Mucosa of gallbladder (tissue), 1 donor: Measurements from ENCODE around the gene GREB1L. TPM values are rescaled to one million over a fixed set of nuclear protein-coding genes. Genes with fewer than 3 reads are reported as not detected.
"Not testable (repeated sequence)": the region's sequence is repeated elsewhere in the genome, so short reads cannot be mapped to it uniquely, and the experiment has no call there.

ENCODE experiments used
- DNase-seq: peaks from one replicate; pipeline ENCODE4 v3.0.0-alpha.2; 2020; ENCODE audit warnings: low spot score
- total RNA-seq: library from RNA; stranded (reverse); gene quantifications from one replicate; pipeline ENCODE4 v1.2.1, GENCODE V29; 2021
- donor health status: DM: no; HTN: no; CAD: no.

GREB1L gene
- total RNA-seq, 1 donor from 2014 or later, result 0.40 TPM

DNA sequence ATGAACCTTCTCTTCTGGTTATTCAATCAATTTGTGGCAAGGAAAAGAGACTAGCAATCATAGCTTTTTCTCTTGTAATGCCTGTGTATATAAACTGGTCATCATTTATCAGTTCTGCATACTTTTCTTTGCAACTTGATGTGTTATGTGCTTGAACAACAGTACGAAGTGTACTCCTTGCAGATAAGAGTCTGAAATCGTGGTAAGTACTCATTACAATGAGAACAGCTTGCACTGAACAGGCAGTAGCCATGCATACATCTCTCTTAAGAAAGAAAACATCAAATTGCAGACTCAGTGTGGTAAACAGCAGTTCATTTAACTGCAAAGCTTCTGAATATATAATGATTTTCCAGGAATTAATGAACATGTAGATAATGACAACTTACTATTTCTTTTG is 64.3 kb downstream of the GREB1L start:
- no peak for DNase-seq

DNA sequence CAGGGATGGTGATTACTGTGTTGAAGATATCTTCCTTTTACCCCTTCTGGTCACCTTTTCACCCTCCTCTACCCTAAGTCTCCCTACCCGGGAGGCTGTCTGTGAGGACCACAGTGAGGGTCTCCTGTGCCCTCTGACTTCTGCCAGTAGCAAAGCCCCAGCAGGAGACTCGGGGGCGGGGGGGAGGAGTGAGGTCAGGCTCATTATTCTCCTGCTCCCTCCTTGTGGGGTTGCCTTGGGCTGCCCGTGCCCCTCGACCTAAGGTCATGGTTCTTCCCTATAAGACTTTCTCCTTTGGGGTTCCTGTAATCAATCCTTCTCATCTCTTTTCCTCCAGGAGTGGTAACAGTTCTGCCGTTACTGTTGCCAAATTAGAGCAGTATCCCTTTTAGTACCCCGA is 65.5 kb downstream of the GREB1L start:
- DNase-seq, result no peak

DNA sequence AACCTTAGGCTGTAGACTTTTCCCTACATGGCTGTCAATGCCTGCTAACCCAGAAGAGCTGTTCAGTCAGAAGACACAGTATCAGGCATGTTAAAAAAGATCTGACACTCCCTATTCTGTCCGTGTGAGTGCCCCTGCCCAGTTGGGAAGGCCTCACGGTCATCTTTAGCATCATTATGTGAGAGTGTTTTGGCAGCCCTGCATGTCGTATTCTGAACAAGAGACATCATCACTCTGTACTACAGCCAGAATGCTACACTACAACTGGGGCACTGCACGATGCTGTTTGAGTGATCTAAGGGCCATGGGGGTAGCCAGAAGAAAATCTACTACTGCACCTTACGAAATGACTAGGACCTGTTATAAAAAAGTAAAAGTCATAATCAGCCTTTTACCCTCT is 67.2 kb downstream of the GREB1L start:
- no peak for DNase-seq

DNA sequence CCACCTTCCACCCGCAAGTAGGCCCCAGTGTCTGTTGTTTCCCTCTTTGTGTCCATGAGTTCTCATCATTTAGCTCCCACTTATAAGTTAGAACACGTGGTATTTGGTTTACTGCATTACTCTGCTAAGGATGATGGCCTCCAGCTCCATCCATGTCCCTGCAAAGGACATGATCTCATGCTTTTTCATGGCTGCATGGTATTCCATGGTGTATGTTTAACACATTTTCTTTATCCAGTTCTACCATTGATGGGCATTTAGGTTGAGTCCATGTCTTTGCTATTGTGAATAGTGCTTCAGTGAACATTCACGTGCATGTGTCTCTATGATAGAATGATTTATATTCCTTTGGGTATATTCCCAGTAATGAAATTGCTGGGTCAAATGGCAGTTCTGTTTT is 69.9 kb downstream of the GREB1L start:
- not testable (repeated sequence) for DNase-seq

DNA sequence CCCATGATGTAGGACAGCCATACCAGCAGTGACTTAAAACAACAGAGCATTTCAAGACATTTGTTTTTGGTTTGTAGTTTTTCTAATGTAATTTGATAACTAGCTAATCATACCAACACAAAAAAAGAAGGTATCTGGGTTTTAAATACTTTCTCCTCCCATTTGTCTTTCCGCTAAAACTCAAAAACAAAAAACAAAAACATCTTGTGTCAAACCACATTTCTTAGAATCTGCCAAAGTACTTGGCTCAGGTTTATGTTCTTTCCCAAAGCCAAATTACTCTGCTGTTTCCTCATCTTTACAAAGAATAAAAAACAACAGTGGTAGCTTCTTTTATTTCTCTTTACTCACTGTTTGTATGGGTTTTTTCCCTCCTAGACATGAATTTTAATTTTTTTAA is 71.5 kb downstream of the GREB1L start:
- no peak for DNase-seq

DNA sequence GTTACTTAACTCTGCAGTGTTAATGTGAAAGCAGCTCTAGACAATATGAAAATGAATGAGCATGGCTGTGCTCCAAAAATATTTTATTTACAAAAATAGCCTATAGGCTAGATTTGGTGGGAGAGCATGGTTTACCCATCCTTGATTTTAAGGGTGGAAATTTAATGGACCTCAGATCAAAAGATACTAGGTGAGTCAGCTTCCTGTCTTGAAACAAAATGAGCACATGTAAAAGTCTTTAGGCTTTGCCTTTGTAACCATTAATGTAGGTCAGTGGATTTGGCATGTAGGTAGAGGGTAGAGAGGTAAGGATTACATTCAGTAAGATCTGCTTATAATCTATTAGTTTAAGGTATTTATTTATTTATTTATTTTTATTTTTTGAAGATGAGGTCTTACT is 72.7 kb downstream of the GREB1L start:
- no peak for DNase-seq

DNA sequence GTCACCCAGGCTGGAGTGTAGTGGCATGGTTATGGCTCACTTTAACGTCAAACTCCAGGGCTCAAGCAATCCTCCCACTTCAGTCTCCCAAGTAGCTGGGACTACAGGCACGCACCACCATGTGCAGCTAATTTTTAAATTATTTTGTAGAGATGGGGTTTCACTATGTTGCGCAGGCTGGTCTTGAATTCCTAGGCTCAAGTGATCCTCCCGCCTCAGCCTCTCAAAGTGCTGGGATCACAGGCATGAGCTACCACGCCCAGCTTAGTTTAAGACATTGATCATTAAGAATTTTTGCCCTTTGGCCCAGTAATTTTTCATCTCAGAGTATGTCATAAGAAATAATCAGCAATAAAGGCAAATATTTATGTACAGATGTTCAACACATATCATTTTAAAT is 73.1 kb downstream of the GREB1L start:
- not testable (repeated sequence) for DNase-seq

DNA sequence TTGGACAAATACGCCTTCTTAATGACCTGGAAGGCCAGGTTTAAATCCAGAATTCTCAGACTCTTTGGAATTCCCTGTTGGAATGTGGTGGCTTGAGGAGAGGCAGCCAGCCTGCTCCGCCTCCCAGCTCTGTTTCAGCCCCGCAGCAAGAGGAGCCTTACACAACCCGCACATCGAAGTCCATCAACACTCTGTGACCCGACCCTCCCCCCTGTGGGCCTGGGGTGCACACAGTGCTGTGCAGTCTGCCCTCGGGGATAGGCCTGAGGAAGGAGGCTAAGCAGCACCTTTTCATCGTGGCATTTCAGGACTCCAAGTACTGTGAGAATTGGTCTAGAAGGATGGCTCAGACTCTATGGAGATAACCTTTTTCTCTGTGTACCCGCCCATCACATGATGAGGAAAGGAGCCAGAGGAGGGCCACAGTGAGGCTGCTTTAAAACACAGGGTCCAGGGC is 73.7 kb downstream of the GREB1L start:
- no peak for DNase-seq

DNA sequence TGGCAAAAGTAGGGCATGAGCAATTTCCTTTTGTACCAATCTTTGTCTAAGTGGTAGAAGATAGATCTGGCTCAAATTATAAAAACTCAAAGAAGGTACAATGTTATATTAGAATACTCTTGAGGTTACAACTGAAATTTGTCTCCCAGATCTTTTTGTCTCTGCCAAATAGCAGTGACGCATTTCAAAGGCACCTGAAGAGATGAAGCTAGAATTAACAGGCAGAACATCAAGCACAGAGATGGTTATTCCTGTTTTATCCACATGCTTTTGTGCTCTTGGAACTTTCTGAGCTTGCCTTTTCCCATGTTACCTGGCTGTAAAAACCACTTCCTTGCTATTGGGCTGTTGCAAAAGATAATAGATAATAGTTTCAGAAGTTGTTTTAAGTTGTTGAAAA is 74.3 kb downstream of the GREB1L start:
- DNase-seq, result no peak

DNA sequence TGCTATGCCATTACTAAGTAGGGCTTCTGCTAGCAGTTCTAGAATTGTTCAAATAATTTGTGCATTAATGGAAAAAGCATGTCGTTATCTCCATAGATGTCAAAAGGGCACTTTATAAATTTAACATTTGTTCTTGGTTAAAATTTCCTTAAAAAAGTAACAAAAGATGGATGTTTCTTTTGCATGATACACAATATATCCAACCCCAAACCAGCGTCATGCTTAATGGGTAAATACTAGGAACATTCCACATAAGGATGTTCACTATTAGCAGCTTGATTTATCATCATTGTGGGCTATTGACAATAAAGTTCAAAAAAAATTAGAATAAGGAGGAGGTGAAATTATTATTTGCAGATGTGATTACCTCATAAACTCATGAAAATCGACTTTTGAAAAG is 79.7 kb downstream of the GREB1L start:
- DNase-seq, result no peak

DNA sequence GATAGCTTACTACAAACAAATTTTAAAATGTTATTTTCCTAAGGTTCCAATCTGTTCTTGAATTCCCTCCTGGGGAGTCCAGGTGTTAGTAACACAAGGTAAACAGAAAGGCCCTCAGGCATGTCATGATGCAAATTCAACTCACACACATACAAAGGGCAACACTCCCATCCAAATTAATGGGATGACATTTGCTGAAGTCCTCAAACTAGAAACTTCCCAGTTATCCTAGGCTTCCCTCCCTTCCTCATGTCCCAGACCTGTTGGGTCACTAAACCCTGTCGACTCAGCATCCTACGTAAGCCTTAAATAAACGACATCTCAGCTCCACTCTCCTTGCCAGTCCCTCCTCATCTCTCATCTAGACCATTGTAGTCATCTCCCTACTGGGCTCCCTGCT is 85.1 kb downstream of the GREB1L start:
- DNase-seq, result no peak

DNA sequence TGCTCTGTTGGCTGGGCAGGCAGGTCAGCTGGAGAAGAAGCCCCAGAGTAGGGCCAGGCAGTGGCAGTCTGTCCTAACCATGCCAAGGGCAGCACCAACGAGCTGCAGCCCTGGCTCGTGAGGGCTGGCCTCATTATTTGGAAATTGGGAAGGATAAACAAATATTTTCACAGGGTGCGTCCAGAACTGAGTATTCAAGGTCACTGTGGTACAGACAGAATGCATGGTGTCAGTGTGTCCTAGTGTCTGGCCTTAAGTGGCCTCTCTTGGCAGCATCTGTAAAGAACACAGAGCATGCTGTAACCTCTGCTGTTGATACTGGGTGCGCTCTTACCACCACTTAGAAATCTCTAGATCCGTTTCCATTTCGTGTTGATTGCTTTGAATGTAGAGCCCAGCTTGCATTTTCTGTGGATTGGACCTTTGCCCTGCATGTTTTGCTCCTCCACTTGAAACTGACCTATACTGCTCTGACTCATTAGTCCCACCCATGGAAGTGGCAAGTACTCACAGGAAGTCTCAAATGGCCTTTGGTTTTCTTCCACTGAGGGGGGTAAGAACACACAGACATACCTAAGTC is 88.2 kb downstream of the GREB1L start:
- DNase-seq, result no peak

DNA sequence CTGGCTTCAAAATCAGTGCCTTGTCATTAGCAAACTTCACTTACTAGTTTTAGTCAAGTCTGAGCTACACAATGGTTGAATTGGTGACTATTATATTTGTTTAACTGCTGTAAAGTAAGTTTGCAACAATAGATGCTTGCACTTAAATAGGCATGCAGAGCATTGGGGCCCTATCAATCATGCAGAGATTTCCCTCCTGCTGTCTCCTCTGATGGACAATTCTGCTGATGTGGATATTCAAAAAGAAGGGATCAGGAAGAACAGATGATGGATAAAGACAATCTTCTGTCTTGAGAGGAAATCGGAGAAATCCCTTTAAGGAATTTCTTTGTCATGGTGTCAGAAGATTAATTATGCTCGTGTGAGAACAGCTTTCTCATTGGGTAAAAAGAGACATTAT is 89.0 kb downstream of the GREB1L start:
- no peak for DNase-seq

DNA sequence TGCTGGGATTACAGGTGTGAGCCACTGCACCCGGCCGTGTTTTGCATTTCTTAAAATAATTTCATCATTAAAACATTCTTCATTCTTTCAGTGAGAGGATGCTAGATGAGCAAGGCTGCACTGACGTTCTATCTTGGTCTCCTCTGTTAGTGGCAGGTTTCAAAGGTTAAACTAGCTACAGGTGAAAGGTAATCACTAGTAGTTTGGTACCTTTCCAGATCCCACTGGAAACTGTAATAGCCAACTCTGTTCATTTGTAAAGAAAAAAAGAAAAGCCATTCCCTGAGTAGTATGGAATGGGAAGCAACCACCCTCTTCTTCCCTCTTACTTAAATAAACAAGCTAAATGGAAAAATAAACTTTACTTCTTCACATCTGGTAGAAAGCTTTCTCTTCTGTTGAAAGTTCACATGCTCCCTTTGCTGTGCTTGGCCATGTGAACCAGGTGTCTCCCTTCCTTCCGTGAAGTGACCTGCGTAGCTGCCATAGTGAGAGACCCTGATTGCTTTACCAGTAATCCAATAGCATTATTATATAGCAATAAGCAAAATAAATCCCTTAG is 94.0 kb downstream of the GREB1L start:
- DNase-seq, result no peak

DNA sequence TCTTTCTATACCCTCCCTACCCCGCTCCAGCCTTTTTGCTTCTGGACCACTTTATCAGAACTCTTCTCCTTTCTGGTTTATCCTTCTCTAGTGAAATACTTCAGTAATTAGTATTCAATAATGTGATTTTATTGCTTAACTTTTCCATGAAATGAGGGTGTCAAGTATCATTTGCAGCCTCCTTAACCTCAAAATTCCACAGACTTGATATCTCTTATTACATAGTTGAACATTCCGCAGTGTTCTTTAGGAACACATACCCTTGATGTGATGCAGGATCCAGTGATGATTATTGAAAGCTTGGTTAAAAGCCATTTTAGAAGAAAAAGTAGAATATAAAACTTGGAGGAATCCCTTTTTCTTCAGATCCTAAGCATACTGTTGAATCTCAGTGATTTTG is 94.8 kb downstream of the GREB1L start:
- no peak for DNase-seq

DNA sequence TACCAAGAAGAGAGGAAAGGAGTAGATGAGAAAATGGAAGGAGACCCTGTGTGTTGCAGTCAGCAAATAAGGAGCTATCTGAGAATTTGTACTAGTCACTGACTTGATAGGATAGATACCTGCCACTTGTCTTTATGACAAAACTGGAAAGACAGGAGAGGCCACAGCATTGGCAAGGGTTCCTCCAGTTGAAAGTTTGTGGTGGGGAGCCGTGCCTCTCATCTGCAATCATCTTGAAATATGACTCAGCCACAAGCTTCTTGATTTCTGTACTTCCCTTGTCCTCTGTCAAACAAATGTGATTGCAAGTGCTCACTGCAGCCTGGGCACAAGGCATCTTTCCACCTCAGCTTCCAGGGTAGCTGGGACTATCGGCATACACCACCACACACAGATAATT is 99.1 kb downstream of the GREB1L start:
- no peak for DNase-seq

DNA sequence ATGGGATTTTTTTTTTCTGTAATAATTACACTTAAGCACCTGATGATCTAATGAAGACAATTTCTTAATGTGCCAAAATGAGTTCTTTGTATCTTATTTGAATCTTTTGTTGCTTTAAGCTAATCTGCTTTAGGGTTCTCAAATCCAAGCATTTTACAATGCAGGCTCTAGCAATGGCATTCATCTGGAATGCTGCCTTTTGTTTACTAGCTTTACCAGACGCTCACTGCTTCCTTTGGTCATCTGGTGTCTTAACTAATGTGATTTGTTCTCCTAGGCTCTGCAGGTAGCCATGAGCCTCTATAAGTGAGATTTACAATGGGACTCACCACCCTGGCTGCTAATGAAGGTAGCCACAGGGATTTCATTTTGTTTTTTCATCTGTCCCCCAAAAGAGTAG is 100.3 kb downstream of the GREB1L start:
- DNase-seq, result no peak

DNA sequence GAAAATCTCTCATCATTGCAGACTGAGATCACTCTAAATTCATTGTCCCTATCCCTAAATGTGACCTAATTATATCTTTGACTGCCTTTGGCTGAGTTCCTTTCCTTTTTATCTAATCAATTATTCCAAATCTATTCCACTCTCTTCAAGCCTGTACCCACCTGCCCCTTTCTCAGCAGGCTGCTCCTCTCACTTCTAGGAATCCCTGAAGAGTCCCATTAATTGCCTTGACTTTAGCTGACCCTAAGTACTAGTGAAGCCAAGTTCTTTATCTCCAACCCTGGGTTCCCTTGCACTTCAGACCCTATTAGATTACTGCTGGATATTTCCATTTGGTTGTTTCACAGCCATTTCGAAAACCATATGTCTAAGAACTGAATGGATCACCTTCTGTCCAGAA is 102.8 kb downstream of the GREB1L start:
- DNase-seq, result no peak

DNA sequence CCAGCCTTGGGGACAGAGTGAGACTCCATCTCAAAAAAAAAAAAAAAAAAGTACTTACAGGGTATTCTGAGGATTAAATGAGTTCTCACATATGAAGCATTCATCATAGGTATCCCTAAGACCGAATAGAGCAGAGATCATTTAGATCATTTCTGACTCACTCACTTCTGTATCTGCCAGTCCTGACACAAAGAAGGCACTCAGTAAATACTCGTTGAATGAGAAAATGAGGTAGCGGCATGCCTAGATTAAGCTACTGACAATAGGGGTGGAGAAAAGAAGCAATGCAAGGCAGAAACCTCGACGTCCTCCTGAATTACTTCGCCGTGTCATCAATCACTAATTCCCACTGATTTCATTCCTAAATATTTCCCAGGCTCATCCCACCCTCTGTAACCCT is 103.8 kb downstream of the GREB1L start:
- DNase-seq, result no peak

DNA sequence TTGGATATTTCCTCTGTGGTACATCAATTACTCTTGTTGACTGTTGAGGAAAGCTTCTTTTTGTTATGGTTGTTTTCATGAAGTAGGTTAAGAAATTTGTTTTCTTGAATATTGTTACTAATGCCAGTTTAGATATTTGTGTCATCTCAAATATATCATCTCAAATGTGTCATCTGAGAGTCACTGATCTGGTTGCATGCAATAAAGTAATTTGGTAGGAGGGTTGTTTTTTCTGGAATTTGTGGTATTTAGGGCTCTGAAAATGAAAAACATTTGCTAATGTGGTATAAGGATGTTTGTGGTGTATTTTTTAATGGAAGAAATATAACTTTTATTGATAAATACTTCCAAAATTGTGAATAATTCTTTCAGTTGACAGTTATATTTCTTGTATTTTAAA is 117.7 kb downstream of the GREB1L start:
- no peak for DNase-seq

DNA sequence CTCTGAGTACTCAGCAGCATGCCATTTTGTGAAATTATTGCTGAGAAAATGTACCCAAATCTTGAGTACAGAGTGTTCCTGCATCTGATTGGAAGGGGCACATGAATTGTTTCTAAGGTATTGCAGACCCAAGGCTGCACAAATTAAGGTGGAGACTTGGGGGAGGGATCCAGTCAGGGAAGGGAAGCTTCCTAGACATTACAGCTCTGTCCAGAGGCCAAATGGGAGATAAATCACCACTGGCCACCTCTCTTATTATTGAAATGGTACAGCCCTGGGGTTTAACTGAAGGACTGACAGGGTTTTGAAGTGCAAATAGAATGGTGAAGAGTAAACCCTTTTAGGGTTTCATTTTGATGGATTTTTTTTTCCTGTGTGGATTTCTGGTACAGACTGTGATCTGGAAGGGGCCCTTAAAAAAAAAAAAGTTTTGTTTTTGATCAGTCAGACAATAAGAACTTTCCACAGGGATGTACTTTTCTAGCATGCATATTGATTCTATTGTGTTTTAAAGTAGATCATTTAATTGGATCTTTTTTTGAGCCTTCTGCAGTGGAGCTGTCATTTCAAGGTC is 119.4 kb downstream of the GREB1L start:
- no peak for DNase-seq

DNA sequence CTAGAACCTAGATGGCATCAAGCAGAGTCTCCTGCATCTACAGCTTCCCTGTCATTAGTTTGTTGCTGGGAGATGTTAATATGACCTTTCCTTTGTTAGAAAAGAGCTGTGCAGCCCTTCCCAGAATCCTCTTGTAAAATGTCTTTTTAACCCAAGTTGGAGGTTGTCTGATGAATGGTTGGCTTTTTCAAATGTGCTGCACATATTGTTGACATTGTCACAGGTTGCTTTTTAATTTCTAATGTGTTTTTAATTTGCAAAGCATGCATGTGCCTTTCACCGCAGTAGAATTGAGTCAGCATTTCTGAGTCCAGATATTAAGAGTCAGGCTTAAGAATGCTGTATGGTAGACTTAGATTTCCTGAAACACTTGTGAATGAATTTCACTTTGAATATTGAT is 120.8 kb downstream of the GREB1L start:
- DNase-seq, result no peak

DNA sequence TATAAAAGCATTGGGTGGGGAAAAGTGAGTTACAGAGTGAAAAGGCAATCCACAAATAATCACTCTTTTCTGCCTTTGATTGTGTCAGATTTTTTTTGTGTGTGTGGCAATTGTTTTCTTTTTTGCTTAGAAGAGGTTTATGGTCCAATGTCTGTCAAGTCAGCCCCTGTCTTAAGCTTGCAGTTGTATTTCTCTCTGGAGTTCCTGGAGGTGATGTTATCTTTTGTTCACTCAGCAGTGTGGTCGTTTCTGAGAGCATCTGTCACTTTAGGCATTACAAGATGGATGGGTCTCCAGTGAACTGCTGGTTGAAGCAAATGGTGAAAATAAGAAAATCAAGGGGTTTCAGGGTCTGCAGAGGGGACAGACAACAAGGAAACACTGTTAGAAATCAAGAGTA is 121.3 kb downstream of the GREB1L start:
- DNase-seq, result no peak

DNA sequence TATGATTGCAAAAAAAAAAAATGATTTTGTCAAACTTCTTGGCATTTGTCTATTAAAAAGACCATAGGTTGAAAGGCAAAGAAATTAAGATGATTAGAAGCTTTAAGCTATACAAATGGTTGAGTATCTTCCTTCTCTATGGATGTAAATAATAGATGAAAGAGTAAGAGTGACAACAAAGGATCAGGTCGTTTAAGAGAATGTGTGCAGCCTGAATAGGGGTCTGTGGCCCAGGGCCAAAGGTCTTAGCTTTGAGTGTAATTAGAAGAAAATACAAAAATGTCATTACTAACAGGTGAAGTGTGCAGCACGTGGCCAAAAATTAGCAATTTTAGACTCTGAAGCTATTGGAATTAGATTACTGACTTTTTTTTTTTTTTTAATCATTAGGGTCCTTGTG is 122.4 kb downstream of the GREB1L start:
- no peak for DNase-seq
